HK-2 (cell line): Measurements from ENCODE around the gene ZNF253.
"Not testable (repeated sequence)": the region's sequence is repeated elsewhere in the genome, so short reads cannot be mapped to it uniquely, and the experiment has no call there.

Source experiments
- DNase-seq: peaks from one replicate; pipeline ENCODE4 v3.0.0-alpha.2; 2018; ENCODE audit not compliant: unreplicated experiment

The ZNF253 gene

GRCh38 chr19:19900139-19900728 lies 34.6 kb downstream of the ZNF253 start:
- peak; percentile 38 for DNase-seq

DNA sequence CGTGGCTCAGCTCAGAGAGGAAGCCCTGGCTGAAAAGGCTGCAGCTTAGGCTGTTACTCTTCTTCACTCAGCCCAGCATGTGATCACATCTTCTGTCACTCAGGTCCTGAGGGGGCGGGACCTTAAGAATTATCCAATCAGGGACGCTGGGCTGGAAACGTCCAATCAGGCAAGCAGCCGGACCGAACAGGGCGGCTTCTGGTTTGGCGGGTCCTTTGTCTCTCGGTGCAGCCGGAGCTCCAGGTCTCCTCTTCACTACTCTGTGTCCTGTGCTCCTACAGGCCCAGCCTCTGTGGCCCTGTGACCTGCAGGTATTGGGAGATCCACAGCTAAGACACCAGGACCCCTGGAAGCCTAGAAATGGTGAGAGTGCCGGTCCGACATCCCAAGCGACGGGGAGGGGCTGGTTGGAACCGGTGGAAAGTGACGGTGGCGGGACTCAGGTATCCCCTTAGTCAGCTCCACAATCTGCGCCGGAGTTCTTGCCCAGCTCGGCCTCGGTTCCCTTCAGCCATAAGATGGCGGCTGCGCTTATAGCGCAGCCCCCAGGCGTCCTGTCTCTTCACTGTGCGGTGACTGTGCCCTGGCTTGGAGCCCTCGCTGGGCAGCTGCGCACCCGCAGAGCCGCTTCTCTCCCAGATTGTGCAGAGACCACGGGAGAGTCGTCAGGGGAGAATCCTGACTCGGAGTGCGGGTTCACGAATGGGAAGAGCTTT lies 35.2 kb downstream of the ZNF253 start, which contains the start of gene ZNF93:
TSS of gene ZNF93 (plus strand) at position 218 of the 716 bp plus-strand sequence. CDS start at position 361, 143 bp downstream.
- DNase-seq: peak; percentile 96

DNA sequence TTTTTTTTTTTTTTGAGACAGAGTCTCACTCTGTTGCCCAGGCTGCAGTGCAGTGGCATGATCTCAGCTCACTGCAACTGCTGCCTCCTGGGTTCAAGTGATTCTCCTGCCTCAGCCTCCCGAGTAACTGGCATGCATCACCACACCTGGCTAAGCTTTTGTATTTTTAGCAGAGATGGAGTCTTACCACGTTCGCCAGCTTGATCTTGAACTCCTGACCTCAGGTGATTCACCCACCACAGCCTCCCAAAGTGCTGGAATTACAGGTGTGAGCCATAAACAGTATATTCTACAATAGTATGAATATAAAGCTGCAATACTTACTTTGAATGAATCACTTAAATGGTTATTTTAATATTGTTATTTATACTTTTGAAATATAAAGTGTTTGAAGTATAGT lies 41.9 kb downstream of the ZNF253 start:
- not testable (repeated sequence) for DNase-seq

DNA sequence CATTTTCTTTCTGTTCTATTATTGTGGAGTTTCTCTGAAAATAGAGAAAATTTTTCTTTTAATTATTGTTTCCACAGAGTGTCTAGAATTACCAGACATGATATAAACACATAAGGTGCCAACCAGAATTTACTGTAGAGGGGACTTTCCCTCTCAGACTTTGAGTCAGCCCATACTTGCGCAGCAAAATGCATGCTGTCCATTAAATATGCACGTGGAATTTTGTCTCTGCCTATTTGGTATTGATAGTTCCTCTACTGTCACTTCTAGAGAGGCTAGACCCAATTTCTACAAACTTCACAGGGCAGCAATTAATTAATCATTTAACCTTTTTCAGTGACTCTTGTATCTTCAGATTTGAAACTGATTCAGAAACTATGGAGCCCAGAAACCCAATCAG lies 44.0 kb downstream of the ZNF253 start:
- DNase-seq: no peak

- DNase-seq: no peak
Observed at GRCh38 chr19:19911150-19911549, 45.5 kb downstream of the ZNF253 start.

GRCh38 chr19:19914596-19914995 lies 48.9 kb downstream of the ZNF253 start:
- no peak for DNase-seq

GRCh38 chr19:19930417-19930816 lies 64.7 kb downstream of the ZNF253 start:
- DNase-seq: not testable (repeated sequence)

DNA sequence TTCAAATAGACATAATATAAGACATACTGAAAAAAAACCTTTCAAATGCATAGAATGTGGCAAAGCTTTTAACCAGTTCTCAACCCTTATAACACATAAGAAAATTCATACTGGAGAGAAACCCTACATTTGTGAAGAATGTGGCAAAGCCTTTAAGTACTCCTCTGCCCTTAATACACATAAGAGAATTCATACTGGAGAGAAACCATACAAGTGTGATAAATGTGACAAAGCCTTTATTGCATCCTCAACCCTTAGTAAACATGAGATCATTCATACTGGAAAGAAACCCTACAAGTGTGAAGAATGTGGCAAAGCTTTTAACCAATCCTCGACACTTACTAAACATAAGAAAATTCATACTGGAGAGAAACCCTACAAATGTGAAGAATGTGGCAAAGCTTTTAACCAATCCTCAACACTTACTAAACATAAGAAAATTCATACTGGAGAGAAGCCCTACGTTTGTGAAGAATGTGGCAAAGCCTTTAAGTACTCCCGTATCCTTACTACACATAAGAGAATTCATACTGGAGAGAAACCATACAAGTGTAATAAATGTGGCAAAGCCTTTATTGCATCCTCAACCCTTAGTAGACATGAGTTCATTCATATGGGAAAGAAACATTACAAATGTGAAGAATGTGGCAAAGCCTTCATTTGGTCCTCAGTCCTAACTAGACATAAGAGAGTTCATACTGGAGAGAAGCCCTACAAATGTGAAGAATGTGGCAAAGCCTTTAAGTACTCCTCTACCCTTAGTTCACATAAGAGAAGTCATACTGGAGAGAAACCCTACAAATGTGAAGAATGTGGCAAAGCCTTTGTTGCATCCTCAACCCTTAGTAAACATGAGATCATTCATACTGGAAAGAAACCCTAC lies 68.0 kb downstream of the ZNF253 start:
- not testable (repeated sequence) for DNase-seq

GRCh38 chr19:19937403-19937802 lies 71.7 kb downstream of the ZNF253 start:
- DNase-seq: no peak

GRCh38 chr19:19938449-19938848 lies 72.8 kb downstream of the ZNF253 start:
- DNase-seq: no peak

- DNase-seq: no peak
Observed at GRCh38 chr19:19943848-19944582, 78.3 kb downstream of the ZNF253 start.
